GM21447 (cell line): Measurements from ENCODE around the gene PPP4R3C.
"Not testable (repeated sequence)": the region's sequence is repeated elsewhere in the genome, so short reads cannot be mapped to it uniquely, and the experiment has no call there.

Experiments
- ATAC-seq: cut with Tn5 transposase; IDR thresholded peaks from one replicate; pipeline ENCODE4 v1.9.1; 2021; ENCODE audit not compliant: unreplicated experiment

The PPP4R3C gene

DNA sequence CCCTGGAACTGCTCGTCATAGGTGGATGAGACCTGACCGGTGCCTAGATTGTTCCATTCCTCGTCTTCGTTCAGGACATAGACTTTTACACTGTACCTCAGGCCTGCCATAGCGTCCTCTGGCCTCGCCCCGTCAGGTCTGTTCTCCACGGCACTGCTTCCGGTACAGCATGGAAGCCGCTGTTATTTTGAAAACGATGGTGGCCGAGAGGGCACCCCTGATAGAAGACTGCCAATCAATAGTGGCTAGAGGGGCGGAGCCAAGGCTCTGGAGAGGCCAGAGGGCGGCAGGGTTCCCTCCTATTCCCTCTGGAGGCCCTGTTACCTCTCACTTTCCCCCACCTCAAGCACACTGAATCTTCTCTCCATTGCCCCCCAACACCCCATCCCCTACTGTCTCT, at the start of gene PPP4R3C:
Gene PPP4R3C, minus strand, starts transcription at position 155 of the 400 bp plus-strand sequence. Its CDS starts 45 bp downstream, at position 110.
- no peak for ATAC-seq

DNA sequence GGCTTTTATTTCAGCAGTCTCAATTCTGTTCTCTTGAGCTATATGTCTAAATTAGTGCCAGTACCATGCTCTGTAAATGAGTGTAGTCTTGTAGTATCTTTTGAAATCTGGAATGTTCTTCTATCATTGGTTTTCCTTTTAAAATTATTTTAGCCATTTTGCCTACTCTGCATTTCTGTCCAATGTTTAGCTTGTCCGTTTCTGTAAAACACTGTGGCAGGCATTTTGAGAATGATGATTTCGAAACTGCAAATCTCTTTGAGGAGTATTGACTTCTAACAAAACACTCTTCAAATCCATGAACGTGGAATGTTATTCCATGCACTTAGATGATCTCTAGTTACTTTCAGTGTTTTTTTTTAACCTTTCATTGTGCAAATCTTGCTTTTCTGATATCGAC, 28.3 kb upstream of the PPP4R3C start:
- no peak for ATAC-seq

DNA sequence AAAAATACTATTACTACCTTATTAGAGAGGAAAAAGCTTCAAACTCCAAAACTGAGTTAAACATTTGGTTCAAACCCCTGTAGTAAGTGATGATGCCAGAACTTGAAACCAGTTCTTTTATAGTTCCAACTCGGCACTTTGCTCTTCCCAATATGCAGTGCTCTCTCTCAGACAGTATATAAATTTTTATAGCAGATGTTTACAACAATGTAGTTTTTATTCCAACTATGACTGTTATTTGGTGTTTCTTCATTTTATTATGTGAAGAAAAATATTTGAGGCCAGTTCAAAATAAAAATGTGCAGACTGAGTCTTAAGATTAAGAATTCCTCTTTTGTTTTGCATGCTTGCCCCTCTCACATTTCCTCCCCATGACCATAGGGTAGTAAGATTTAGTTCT, 2.9 kb upstream of the PPP4R3C start:
- no peak for ATAC-seq

DNA sequence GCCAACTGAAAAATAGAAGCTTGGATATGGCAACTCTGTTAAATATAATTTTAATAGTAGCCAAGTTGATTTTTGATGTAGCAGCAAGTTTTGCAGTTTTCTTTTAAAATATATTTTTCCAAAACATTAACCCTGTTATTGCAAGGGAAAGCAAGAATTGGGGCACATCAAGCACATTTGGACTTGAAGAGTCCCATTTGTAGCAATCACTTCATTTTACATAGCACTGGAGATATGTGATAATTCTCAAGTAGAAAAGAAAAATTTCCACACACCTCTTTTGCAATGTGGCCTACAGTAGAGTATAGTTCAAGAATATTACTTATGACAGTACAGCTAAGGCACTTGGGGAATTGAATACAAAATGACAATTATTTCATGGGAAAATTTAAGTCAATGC, 1.9 kb upstream of the PPP4R3C start:
- no peak for ATAC-seq

DNA sequence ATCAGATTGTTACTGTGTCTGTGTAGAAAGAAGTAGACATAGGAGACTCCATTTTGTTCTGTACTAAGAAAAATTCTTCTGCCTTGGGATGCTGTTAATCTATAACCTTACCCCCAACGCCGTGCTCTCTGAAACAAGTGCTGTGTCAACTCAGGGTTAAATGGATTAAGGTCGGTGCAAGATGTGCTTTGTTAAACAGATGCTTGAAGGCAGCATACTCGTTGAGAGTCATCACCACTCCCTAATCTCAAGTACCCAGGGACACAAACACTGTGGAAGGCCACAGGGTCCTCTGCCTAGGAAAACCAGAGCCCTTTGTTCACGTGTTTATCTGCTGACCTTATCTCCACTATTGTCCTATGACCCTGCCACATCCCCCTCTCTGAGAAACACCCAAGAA, 4.0 kb downstream of the PPP4R3C start:
- ATAC-seq: not testable (repeated sequence)

DNA sequence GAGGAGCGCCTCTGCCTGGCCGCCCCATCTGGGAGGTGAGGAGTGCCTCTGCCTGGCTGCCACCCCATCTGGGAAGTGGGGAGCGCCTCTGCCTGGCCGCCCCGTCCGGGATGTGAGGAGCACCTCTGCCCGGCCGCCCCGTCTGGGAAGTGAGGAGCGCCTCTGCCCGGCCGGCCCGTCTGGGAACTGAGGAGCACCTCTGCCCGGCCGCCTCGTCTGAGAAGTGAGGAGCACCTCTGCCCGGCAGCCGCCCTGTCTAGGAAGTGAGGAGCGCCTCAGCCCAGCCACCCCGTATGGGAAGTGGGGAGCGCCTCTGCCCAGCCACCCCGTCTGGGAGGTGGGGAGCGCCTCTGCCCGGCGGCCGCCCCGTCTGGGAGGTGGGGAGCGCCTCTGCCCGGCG, 4.6 kb downstream of the PPP4R3C start:
- not testable (repeated sequence) for ATAC-seq

DNA sequence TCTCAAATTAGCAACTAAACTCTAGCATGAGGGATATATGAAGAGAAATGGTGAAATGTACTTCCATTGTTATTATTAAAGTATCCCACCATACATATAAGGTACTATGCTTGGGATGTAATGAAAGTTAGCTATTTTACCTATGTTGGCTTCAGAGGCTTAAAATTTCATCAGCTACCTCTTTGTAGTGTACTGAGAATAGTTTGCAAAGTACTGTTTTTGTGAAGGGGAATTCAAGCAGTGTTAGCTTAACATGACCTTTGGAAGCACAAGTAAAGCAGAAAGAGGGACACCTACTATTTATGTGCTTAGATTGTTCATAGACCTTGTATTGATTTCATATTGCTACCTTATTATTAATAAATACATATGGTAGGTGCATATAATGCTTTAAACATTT, 11.8 kb downstream of the PPP4R3C start:
- ATAC-seq: no peak

DNA sequence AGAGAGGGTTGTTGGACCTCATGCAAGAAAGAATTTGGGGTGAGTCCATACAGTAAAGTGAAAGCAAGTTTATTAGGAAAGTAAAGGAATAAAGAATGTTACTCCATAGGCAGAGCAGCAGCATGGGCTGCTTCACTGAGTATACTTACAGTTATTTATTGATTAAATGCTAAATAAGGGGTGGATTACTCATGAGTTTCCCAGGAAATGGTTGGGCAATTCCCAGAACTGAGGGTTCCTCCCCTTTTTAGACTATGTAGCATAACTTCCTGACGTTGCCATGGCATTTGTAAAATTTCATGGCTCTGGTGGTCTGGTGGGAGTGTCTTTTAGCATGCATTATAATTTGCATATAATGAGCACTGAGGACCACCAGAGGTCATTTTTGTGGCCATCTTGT, 16.7 kb downstream of the PPP4R3C start:
- no peak for ATAC-seq

DNA sequence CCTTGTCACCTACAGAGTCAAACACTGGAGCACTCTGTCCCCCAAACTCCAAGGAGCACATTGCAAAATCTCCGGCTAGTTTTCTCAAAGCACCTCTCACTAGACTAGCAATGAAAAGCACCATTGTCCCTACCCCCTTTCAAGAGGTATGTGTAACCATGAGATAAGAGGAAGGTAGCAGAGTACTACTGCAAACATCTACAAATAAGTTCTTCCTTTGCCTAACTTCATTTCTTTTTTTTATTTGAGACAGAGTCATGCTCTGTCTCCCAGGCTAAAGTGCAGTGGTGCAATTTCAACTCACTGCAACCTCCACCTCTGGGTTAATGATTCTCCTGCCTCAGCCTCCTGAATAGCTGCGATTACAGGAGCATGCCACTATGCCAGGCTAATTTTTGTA, 17.7 kb downstream of the PPP4R3C start:
- no peak for ATAC-seq

DNA sequence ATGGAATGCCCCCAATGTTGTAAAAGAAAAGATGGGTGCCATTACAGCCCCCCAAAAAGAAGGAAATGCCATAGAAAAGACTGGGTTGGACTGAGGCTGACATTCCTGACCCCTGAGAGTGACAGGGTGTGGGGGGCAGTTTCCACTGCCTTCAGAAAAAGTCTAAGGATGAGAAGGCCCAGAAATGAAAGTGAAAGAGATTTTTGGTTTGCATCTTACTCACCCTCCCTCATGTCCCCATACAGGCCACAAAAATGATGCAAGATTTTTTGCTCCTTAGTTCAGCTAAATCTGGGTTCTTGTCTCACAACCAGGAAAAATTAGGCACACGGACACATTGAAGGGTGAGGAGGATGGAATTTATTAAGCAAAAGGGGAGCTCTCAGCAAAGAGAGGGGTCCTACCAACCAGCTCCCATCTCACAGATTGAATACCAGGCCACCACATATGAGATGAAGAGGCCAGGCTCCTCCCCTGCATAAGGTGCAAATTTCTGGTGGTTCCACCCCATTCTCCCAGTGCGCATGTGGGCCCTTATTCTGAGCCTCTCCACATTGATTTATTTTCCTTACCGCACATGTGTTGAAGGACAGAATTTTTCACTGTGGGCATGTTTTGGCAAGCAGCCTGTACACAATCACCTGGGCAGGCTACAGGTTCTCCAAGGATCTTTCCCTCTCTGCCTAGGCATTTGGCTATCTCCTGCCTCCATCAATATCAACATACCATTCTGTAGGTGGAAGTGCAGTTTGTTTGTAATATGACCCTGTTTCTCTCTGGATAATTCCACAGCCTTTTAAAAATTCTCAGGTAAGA, 18.8 kb downstream of the PPP4R3C start:
- no peak for ATAC-seq

DNA sequence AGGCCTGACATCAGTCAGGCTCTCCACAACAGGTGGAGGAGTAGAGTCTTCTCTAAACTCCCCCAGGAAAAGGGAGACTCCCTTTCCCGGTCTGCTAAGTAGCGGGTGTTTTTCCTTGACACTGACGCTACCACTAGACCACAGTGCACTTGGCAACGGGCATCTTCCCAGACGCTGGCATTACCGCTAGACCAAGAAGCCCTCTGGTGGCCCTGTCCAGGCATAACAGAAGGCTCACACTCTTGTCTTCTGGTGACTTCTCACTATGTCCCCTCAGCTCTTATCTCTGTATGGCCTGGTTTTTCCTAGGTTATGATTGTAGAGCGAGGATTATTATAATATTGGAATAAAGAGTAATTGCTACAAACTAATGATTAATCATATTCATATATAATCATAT, 20.7 kb downstream of the PPP4R3C start:
- not testable (repeated sequence) for ATAC-seq

DNA sequence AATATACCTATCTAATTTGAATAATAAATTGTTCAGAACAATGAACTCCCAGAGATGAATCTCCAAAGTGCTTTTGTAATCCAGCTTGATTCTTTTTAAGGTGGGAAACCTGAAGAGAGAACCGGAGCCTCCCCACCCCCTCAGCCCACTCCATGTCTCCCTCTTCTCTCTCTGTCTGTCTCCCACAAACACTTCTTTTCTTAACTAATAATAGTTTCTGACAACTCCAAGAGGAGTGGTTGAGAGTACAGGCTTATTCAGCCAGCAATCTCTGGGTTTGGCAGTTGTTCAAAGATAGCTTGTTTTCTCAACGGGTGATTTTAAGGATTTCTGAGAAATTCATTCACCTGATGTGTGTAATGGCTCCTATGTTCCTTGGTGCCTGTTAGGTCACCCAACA, 23.4 kb downstream of the PPP4R3C start:
- ATAC-seq: no peak

DNA sequence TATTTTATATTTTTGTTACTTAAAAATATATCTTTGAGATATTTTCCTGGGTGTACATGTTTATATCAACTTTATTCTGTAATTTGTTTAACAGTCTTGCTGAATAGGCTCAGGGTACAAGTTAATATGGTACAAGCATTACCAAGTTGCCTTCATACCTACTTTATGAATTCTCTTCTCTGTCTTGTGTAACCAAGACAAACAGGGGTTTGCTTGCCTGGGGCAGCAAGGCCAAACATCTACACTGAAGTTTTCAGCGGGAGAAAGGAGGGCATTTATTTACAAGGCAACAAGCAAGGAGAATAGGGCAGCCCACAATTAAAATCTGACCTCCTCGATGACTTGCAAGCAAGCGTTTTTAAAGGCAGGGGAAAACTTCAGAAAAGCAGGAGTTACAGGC, 24.2 kb downstream of the PPP4R3C start:
- no peak for ATAC-seq

DNA sequence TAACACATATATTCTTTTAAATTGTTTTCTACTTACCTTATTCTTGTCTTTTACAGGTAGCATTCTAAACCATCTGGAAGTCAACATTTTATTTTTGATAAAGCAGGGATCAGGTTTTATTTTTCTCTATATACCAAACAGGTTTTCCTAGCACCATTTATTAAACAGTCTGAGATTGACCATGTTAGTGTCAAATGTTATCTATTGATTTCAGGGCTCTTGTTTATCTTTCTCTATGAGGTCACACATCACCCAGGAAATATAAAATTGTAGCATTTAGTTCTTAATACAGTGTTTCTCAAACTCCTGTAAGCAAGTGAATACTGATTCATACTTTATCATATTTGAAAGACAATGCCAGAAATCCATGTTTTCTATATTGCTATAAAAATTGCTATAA, 28.1 kb downstream of the PPP4R3C start:
- no peak for ATAC-seq
